Measurements from ENCODE around the gene CISD3. TPM values are rescaled to one million over a fixed set of nuclear protein-coding genes. Genes with fewer than 3 reads are reported as not detected.
"Not testable (repeated sequence)": the region's sequence is repeated elsewhere in the genome, so short reads cannot be mapped to it uniquely, and the experiment has no call there.

The CISD3 gene
- total RNA-seq, 1 donor from 2014 or later = 9.4 TPM

DNA sequence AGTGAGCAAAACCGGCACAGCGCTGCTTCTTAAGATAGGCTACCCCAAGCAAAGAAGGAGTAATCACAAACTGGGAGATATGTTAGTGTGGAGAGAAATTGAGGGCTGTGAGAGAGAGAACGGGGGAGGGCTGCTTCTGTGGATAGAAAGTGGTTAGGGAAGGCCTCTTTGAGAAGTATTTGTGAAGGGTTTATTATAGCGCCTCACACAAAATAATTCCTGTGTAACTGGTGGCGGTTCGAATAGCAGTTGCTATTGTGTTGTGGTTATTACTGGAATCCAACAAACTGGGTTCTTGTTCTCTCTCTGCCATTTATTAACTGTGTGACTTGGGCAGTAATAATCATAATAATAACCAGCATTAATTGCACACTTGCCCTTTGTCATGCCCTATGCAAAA lies 9.2 kb upstream of the CISD3 start:
- TF ChIP-seq, protein P1, sequence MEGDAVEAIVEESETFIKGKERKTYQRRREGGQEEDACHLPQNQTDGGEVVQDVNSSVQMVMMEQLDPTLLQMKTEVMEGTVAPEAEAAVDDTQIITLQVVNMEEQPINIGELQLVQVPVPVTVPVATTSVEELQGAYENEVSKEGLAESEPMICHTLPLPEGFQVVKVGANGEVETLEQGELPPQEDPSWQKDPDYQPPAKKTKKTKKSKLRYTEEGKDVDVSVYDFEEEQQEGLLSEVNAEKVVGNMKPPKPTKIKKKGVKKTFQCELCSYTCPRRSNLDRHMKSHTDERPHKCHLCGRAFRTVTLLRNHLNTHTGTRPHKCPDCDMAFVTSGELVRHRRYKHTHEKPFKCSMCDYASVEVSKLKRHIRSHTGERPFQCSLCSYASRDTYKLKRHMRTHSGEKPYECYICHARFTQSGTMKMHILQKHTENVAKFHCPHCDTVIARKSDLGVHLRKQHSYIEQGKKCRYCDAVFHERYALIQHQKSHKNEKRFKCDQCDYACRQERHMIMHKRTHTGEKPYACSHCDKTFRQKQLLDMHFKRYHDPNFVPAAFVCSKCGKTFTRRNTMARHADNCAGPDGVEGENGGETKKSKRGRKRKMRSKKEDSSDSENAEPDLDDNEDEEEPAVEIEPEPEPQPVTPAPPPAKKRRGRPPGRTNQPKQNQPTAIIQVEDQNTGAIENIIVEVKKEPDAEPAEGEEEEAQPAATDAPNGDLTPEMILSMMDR (conservative IDR thresholded peaks at IDR 0.05; ENCODE audit: low read depth, low read length) = no peak
- H3K4me3 ChIP-seq (ENCODE audit: low read depth, low read length) = no peak overlapping the region
- DNase-seq (ENCODE audit: low read depth) = no peak

DNA sequence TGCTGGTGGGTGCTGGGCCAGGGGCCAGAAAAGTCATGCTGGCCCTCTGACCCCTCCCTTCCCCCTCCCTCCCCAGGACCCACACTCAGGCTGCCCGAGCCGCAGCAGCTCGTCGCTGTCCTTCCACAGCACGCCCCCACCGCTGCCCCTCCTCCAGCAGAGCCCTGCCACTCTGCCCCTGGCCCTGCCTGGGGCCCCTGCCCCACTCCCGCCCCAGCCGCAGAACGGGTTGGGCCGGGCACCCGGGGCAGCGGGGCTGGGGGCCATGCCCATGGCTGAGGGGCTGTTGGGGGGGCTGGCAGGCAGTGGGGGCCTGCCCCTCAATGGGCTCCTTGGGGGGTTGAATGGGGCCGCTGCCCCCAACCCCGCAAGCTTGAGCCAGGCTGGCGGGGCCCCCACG lies 8.3 kb upstream of the CISD3 start:
- no peak for DNase-seq (ENCODE audit: low read depth)
- H3K4me3 ChIP-seq (ENCODE audit: low read depth, low read length) = no peak overlapping the region
- TF ChIP-seq, protein P1 (conservative IDR thresholded peaks at IDR 0.05; ENCODE audit: low read depth, low read length) = no peak

DNA sequence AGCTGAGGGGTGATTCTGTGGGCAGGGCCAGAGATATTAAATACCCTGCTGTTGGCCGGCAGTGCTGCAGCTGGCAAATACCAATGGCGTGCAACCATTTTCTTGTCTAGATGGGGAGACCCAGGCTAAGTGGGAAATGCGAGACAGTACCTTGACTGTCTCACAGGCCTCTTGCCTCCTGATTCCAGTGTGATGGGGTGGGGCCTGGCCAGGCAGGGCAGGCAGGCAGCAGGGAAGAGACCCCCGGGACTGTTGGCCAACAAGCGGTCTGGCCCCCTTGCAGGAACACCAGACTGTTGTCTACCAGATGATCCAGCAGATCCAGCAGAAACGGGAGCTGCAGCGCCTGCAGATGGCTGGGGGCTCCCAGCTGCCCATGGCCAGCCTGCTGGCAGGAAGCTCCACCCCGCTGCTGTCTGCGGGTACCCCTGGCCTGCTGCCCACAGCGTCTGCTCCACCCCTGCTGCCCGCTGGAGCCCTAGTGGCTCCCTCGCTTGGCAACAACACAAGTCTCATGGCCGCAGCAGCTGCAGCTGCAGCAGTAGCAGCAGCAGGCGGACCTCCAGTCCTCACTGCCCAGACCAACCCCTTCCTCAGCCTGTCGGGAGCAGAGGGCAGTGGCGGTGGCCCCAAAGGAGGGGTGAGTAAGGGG lies 5.7 kb upstream of the CISD3 start:
- no peak overlapping the region for H3K4me3 ChIP-seq (ENCODE audit: low read depth, low read length)
- DNase-seq (ENCODE audit: low read depth) = no peak
- TF ChIP-seq, protein P1 (conservative IDR thresholded peaks at IDR 0.05; ENCODE audit: low read depth, low read length) = no peak

DNA sequence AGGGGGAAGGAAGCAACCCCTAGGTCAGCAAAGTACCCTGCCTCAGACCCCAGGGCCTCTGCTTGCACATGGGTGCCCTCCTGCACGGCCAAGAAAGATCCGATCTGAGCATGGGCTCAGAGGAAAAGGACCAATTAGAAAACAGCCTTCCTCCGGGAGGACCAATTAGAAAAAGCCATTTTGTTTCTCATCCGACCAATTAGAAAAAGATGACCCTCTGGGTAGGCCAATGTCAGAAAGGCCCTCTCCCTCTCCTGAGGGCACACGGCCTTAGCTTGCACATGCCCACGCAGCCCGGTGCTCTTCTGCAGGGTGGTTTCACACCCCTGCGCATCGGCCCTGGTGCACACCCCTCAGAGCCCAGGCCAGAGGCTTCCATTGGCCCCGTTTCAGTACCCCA lies 5.1 kb upstream of the CISD3 start:
- DNase-seq (ENCODE audit: low read depth) = no peak
- H3K4me3 ChIP-seq (ENCODE audit: low read depth, low read length) = no peak overlapping the region
- TF ChIP-seq, protein P1 (conservative IDR thresholded peaks at IDR 0.05; ENCODE audit: low read depth, low read length) = no peak

DNA sequence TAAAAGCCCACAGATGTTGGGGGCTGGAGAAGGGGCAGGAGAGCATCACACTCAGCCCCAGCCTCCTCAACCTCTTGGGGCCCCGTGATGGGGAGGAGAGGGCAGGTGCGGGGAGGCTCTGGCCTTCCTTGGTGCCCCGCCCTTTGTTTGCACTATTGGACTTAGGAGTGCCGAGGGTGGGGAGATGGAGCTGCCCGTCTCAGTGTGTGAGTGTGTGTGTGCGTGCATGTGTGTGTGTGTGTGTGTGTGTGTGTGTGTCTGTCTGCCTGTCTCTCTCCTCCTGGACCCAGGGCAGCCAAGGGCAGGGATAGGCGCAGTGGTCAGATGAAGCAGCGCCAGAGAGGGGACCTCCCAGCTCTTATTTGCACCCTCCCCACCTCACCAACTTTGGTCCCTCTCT lies 4.0 kb upstream of the CISD3 start:
- not testable (repeated sequence) for DNase-seq (ENCODE audit: low read depth)

DNA sequence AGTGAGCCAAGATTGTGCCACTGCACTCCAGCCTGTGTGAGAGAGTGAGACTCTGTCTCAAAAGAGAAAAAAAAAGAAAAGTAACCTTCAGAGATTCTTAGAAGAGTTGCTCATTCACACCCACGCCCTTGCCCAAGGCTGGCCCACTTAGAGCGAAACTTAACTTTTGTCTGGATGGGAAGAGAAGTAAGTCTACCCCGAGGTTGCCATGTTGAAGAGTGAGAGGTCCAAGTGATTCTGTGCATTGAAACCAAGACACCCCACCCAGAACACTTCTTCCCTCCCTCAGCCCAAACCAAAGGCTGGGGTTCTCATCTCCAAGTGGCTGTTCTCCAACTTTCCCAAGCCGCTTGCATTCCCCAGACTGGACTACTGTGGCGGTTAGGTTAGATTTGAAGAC lies 2.4 kb upstream of the CISD3 start:
- H3K4me3 ChIP-seq (ENCODE audit: low read depth, low read length) = no peak overlapping the region
- DNase-seq (ENCODE audit: low read depth) = no peak
- TF ChIP-seq, protein P1 (conservative IDR thresholded peaks at IDR 0.05; ENCODE audit: low read depth, low read length) = no peak

More for the DNA sequence above, 4.0 kb upstream of the CISD3 start:
- H3K4me3 ChIP-seq (ENCODE audit: low read depth, low read length) = not testable (repeated sequence)

DNA sequence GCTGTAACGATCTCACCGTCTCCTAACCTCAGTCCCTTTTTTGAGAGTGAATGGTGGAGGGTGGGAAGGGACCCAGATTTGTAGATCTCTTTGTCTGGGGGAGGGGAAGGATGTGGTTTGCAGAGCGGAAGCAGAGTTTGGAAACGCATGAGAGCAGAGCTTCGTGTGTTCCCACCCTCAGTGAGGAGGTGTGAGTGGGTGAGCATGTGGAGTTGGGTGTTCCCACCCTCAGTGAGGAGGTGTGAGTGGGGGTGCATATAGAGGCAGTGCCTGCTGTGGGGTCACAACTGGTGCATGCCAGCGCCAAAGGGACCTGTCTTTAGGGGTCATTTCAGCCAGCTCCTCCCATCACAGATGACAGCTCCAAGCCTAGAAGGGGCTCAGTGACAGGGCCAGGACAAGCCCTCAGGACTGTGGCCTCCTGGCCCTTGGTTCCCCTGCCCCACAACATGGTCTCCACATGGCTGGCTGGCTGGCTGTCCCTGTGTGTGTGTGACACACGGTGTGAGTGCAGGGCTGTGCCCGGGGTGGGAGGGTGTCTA lies 1.8 kb upstream of the CISD3 start:
- TF ChIP-seq, protein P1 (conservative IDR thresholded peaks at IDR 0.05; ENCODE audit: low read depth, low read length) = no peak
- H3K4me3 ChIP-seq (ENCODE audit: low read depth, low read length) = no peak overlapping the region
- no peak for DNase-seq (ENCODE audit: low read depth)
